H1 (cell line): ENCODE measurements around the gene FRAT2. TPM values are rescaled to one million over a fixed set of nuclear protein-coding genes. Genes with fewer than 3 reads are reported as not detected.

Experiments used
- ASH2L ChIP-seq: fragments of 200-600, 300-600 bp; sonication (generic); IDR thresholded peaks from one replicate; pipeline ENCODE4 v1.7.1; 2017; ENCODE audit warnings: low read length
- CHD1 ChIP-seq: IDR thresholded peaks from 2 replicates; pipeline ENCODE4 v1.6.1; 2012; ENCODE audit warnings: low read depth, low read length, improper control_type of control experiment
- CHD7 ChIP-seq: fragments of 300-600 bp; sonication (generic); IDR thresholded peaks from 2 replicates; pipeline ENCODE4 v1.7.1; 2012; ENCODE audit warnings: low read length, moderate library complexity, mild to moderate bottlenecking, inconsistent platforms; ENCODE audit not compliant: insufficient replicate concordance
- CREB1 ChIP-seq: IDR thresholded peaks from 2 replicates; pipeline ENCODE4 v1.6.1; 2012; ENCODE audit warnings: inconsistent platforms
- GTF2F1 ChIP-seq: IDR thresholded peaks from 2 replicates; pipeline ENCODE4 v1.6.1; 2012; ENCODE audit warnings: low read depth, low read length, improper control_type of control experiment, borderline replicate concordance
- HDAC2 ChIP-seq, 2 experiments: fragments of 300-600 bp in 1 of 2; sonication (generic) in 1 of 2; IDR thresholded peaks; 2 replicates each; pipeline ENCODE4 v1.6.1; 2011 to 2012; ENCODE audit warnings: low read depth in 2 of 2, low read length in 2 of 2, mild to moderate bottlenecking in 2 of 2, moderate library complexity in 2 of 2, borderline replicate concordance in 1 of 2, inconsistent platforms in 1 of 2
- PHF8 ChIP-seq: fragments of 200-600 bp; sonication (generic); conservative IDR thresholded peaks from 2 replicates; pipeline ENCODE4 v1.7.1; 2012; ENCODE audit warnings: low read depth, mild to moderate bottlenecking, inconsistent platforms, low read length, moderate library complexity
- POLR2A ChIP-seq, 2 experiments: IDR thresholded peaks; 1 replicate in 1 of 2; 2 replicates in 1 of 2; pipeline ENCODE4 v1.6.1; 2011; ENCODE audit warnings: low read depth in 2 of 2, low read length in 2 of 2, mild to moderate bottlenecking in 2 of 2; ENCODE audit errors: control extremely low read depth in 1 of 2
- YY1 ChIP-seq: IDR thresholded peaks from 2 replicates; pipeline ENCODE4 v1.6.1; 2011; ENCODE audit warnings: low read depth, mild to moderate bottlenecking, low read length
- ZNF274 ChIP-seq: IDR thresholded peaks from 2 replicates; pipeline ENCODE4 v1.7.0; 2012; ENCODE audit warnings: low read length, borderline replicate concordance; ENCODE audit errors: extremely low read depth
- polyA plus RNA-seq, 7 experiments: library from polyadenylated mRNA; depleted of rRNA in 3 of 7; stranded (reverse) in 5 of 7; unstranded in 2 of 7; fragments of >200 nt in 5 of 7; fragments of 200-250 nt in 2 of 7; gene quantifications; 1 replicate in 5 of 7; 2 replicates in 1 of 7; 4 replicates in 1 of 7; pipeline versions ENCODE4 v1.2.1 to v1.2.3, GENCODE V29; 2011 to 2013; ENCODE audit warnings: missing spikeins in 2 of 7, mixed read lengths in 2 of 7
- total RNA-seq: library from RNA; stranded (reverse); fragmentation: NEBNext Ultra II Directional; extraction: Animal tissue kit (Norgen Biotek cat#: 25700); gene quantifications from 2 replicates; pipeline ENCODE4 v1.2.1, GENCODE V29; 2021

Gene FRAT2
- total and polyA plus RNA-seq, 2 of the 8 experiments (the other 6 are each of a cell fraction or from before 2014, with no cell fraction given): 47.4 to 83.0 TPM

- TF ChIP-seq CHD7 (no peak), CREB1 (peak; percentile 28; the same call in 1 of the 2 replicates), CHD1 (no peak), GTF2F1 (no peak), ASH2L (peak; percentile 56), ZNF274 (no peak), PHF8 (no peak), YY1 (peak; percentile 64; the same call in 1 of the 2 replicates), POLR2A (IDR thresholded peaks at IDR 0.05; ENCODE audit: control extremely low read depth in 1 of 2, low read depth in 2 of 2, low read length in 2 of 2) (peak in 1 of 2 experiments; percentile 34; a peak in 1 of 3 replicates), HDAC2 (IDR thresholded peaks at IDR 0.05; ENCODE audit: borderline replicate concordance in 1 of 2, low read depth in 2 of 2, low read length in 2 of 2) (peak; percentile 74 to 92; a peak in 2 of 4 replicates)
Observed at GRCh38 chr10:97336942-97337831, 2.7 kb upstream of the FRAT2 start (continued).
